ENCODE measurements around the gene ZNF8.

DNA sequence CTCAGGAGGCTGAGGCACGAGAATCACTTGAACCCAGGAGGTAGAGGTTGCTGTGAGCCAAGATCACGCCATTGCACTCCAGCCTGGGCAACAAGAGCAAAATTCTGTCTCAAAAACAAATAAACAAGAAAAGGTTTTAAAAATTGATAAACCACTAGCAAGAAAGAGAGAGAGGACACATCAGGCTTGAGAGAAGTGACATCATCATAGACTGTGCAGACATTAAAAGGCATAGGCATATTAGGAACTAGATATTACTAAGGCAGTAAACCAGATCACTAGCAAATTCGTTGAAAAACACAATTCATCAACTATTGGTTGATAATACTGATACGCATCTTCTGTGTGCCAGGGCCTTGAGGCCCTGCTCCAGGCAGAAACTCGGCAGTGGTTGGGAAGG, 66.8 kb downstream of the ZNF8 start:
- TF ChIP-seq, protein P1, sequence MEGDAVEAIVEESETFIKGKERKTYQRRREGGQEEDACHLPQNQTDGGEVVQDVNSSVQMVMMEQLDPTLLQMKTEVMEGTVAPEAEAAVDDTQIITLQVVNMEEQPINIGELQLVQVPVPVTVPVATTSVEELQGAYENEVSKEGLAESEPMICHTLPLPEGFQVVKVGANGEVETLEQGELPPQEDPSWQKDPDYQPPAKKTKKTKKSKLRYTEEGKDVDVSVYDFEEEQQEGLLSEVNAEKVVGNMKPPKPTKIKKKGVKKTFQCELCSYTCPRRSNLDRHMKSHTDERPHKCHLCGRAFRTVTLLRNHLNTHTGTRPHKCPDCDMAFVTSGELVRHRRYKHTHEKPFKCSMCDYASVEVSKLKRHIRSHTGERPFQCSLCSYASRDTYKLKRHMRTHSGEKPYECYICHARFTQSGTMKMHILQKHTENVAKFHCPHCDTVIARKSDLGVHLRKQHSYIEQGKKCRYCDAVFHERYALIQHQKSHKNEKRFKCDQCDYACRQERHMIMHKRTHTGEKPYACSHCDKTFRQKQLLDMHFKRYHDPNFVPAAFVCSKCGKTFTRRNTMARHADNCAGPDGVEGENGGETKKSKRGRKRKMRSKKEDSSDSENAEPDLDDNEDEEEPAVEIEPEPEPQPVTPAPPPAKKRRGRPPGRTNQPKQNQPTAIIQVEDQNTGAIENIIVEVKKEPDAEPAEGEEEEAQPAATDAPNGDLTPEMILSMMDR (conservative IDR thresholded peaks at IDR 0.05 in 1 of 2, IDR thresholded peaks at IDR 0.05 in 1 of 2; ENCODE audit: low read depth in 1 of 2, low read length in 2 of 2), result no peak
- no peak for TF ChIP-seq EZH2 (IDR thresholded peaks at IDR 0.05; ENCODE audit: low read length, missing control alignments)
